Neural cell (in vitro differentiated cells): Measurements from ENCODE around the gene TMEM245. TPM values are rescaled to one million over a fixed set of nuclear protein-coding genes. Genes with fewer than 3 reads are reported as not detected.

ENCODE experiments used
- H2AFZ ChIP-seq: fragments of 200-600, 300-800 bp; sonication (generic), shearing (Covaris generic); 2 replicates; pipeline ENCODE4 v1.6.0; 2014; ENCODE audit warnings: low read depth, mild to moderate bottlenecking, antibody characterized with exemption, low read length, moderate library complexity
- H3F3A ChIP-seq: fragments of 200-600 bp; shearing (Covaris generic); 2 replicates; pipeline ENCODE4 v1.6.1; 2016; ENCODE audit warnings: mild to moderate bottlenecking, moderate library complexity, mixed read lengths, antibody characterized with exemption, low read length; ENCODE audit not compliant: insufficient read depth, poor library complexity, severe bottlenecking
- H3K27ac ChIP-seq: fragments of 200-600, 300-800 bp; sonication (generic), shearing (Covaris generic); 2 replicates; pipeline ENCODE4 v1.5.1; 2014; ENCODE audit warnings: mild to moderate bottlenecking, low read length, moderate library complexity
- H3K27me3 ChIP-seq: fragments of 300-800, 200-600 bp; sonication (generic), shearing (Covaris generic); 2 replicates; pipeline ENCODE4 v1.6.0; 2014; ENCODE audit warnings: mild to moderate bottlenecking, low read depth, low read length, moderate library complexity; ENCODE audit not compliant: insufficient read depth
- H3K36me3 ChIP-seq: fragments of 300-800, 200-600 bp; sonication (generic), shearing (Covaris generic); 2 replicates; pipeline ENCODE4 v1.5.1; 2014; ENCODE audit warnings: mild to moderate bottlenecking, antibody characterized with exemption, low read length, moderate library complexity; ENCODE audit not compliant: insufficient read depth
- H3K4me2 ChIP-seq: fragments of 300-800, 200-600 bp; sonication (generic), shearing (Covaris generic); 2 replicates; pipeline ENCODE4 v1.6.0; 2014; ENCODE audit warnings: mild to moderate bottlenecking, low read length
- H3K4me3 ChIP-seq: fragments of 300-800, 200-600 bp; sonication (generic), shearing (Covaris generic); 2 replicates; pipeline ENCODE4 v1.5.1; 2014; ENCODE audit warnings: mild to moderate bottlenecking, low read length, moderate library complexity
- H3K79me2 ChIP-seq: fragments of 200-600 bp; shearing (Covaris generic); replicated peaks from 2 replicates; pipeline ENCODE4 v1.6.0; 2014; ENCODE audit warnings: mild to moderate bottlenecking, low read length, moderate library complexity; ENCODE audit not compliant: insufficient read depth
- H3K9ac ChIP-seq: fragments of 300-800, 200-600 bp; sonication (generic), shearing (Covaris generic); 2 replicates; pipeline ENCODE4 v1.6.1; 2016; ENCODE audit warnings: mild to moderate bottlenecking, low read length, mixed read lengths
- H3K9me2 ChIP-seq: fragments of 200-600 bp; shearing (Covaris generic); 2 replicates; pipeline ENCODE4 v1.6.1; 2016; ENCODE audit warnings: mild to moderate bottlenecking, low read length, mixed read lengths; ENCODE audit not compliant: insufficient read depth
- H3K9me3 ChIP-seq: fragments of 200-600, 300-800 bp; sonication (generic), shearing (Covaris generic); 2 replicates; pipeline ENCODE4 v1.6.1; 2016; ENCODE audit warnings: mild to moderate bottlenecking, mixed run types, low read length, moderate library complexity, mixed read lengths
- H4K20me1 ChIP-seq: fragments of 200-600 bp; shearing (Covaris generic); 2 replicates; pipeline ENCODE4 v1.6.1; 2016; ENCODE audit warnings: mild to moderate bottlenecking, mixed run types; ENCODE audit not compliant: insufficient read depth
- EP300 ChIP-seq: fragments of 450-650 bp; conservative IDR thresholded peaks from 2 replicates; pipeline ENCODE4 v1.6.1; 2014; ENCODE audit warnings: antibody characterized with exemption, mild to moderate bottlenecking, moderate library complexity; ENCODE audit not compliant: poor library complexity, severe bottlenecking
- EZH2 ChIP-seq: fragments of 200-600, 300-800 bp; shearing (Covaris generic), sonication (generic); IDR thresholded peaks from 2 replicates; pipeline ENCODE4 v1.6.1; 2014; ENCODE audit warnings: antibody characterized with exemption, low read length, borderline replicate concordance, mild to moderate bottlenecking; ENCODE audit not compliant: insufficient read depth, poor library complexity, severe bottlenecking
- MXI1 ChIP-seq: fragments of 450-650 bp; conservative IDR thresholded peaks from 2 replicates; pipeline ENCODE4 v1.6.1; 2014; ENCODE audit warnings: antibody characterized with exemption, mild to moderate bottlenecking; ENCODE audit not compliant: poor library complexity, severe bottlenecking
- POLR2AphosphoS5 ChIP-seq: IDR thresholded peaks from 2 replicates; pipeline ENCODE4 v1.6.1; 2012
- RAD21 ChIP-seq: fragments of 450-650 bp; conservative IDR thresholded peaks from 2 replicates; pipeline ENCODE4 v1.6.1; 2014; ENCODE audit warnings: antibody characterized with exemption, mild to moderate bottlenecking, moderate library complexity
- REST ChIP-seq: IDR thresholded peaks from 2 replicates; pipeline ENCODE4 v1.6.1; 2012; ENCODE audit warnings: borderline replicate concordance
- SMC3 ChIP-seq: fragments of 450-650 bp; conservative IDR thresholded peaks from 2 replicates; pipeline ENCODE4 v1.6.1; 2014; ENCODE audit warnings: antibody characterized with exemption, mild to moderate bottlenecking, moderate library complexity; ENCODE audit not compliant: poor library complexity
- TAF1 ChIP-seq: IDR thresholded peaks from 2 replicates; pipeline ENCODE4 v1.6.1; 2012; ENCODE audit warnings: low read depth
- polyA plus RNA-seq: library from polyadenylated mRNA; depleted of rRNA; stranded (reverse); fragments of >200 nt; gene quantifications from 2 replicates; pipeline ENCODE4 v1.2.3, GENCODE V29; 2014
- TF ChIP-seq, protein P1 (sequence below): fragments of 450-650 bp; IDR thresholded peaks from 2 replicates; pipeline ENCODE4 v1.5.1; 2014; ENCODE audit warnings: antibody characterized with exemption, mild to moderate bottlenecking, moderate library complexity; ENCODE audit not compliant: poor library complexity, severe bottlenecking

Gene TMEM245
- polyA plus RNA-seq, 1 donor from 2014 or later, result 32.1 TPM

GRCh38 chr9:109138421-109138820 lies 18.7 kb upstream of the TMEM245 start:
- H3K4me2 ChIP-seq, result no peak overlapping the region
- H3K27ac ChIP-seq, result no peak overlapping the region
- H3K36me3 ChIP-seq, result no peaks in the 10 kb centered on the region
- H2AFZ ChIP-seq, result no peak overlapping the region
- H3K27me3 ChIP-seq, result no peaks in the 10 kb centered on the region
- H3K9ac ChIP-seq, result no peak overlapping the region
- TF ChIP-seq REST, result no peak
- no peak for TF ChIP-seq TAF1
- no peak for TF ChIP-seq EP300
- TF ChIP-seq RAD21, result no peak
- TF ChIP-seq POLR2AphosphoS5, result no peak
- no peak for TF ChIP-seq MXI1
- no peak for TF ChIP-seq EZH2
- TF ChIP-seq SMC3, result no peak
- TF ChIP-seq, protein P1, sequence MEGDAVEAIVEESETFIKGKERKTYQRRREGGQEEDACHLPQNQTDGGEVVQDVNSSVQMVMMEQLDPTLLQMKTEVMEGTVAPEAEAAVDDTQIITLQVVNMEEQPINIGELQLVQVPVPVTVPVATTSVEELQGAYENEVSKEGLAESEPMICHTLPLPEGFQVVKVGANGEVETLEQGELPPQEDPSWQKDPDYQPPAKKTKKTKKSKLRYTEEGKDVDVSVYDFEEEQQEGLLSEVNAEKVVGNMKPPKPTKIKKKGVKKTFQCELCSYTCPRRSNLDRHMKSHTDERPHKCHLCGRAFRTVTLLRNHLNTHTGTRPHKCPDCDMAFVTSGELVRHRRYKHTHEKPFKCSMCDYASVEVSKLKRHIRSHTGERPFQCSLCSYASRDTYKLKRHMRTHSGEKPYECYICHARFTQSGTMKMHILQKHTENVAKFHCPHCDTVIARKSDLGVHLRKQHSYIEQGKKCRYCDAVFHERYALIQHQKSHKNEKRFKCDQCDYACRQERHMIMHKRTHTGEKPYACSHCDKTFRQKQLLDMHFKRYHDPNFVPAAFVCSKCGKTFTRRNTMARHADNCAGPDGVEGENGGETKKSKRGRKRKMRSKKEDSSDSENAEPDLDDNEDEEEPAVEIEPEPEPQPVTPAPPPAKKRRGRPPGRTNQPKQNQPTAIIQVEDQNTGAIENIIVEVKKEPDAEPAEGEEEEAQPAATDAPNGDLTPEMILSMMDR, result no peak
- H3K9me2 ChIP-seq, result no peaks in the 10 kb centered on the region
- no peaks in the 10 kb centered on the region for H3K79me2 ChIP-seq
- H3K9me3 ChIP-seq, result no peaks in the 10 kb centered on the region
- H4K20me1 ChIP-seq, result no peaks in the 10 kb centered on the region
- no peaks in the 10 kb centered on the region for H3F3A ChIP-seq
- H3K4me3 ChIP-seq, result no peak overlapping the region

- Histone ChIP-seq H3K9ac (no peak overlapping the region), H2AFZ (no peak overlapping the region), H3K27me3 (no peaks in the 10 kb centered on the region), H3K79me2 (no peaks in the 10 kb centered on the region), H3K27ac (no peak overlapping the region), H3K9me3 (no peaks in the 10 kb centered on the region), H3K36me3 (no peaks in the 10 kb centered on the region), H3K4me3 (no peak overlapping the region), H3F3A (no peaks in the 10 kb centered on the region), H3K4me2 (no peak overlapping the region), H4K20me1 (no peaks in the 10 kb centered on the region), H3K9me2 (no peaks in the 10 kb centered on the region)
- TF ChIP-seq SMC3 (no peak), TAF1 (no peak), REST (no peak), RAD21 (no peak), EP300 (no peak), POLR2AphosphoS5 (no peak), EZH2 (no peak), MXI1 (no peak)
- TF ChIP-seq, protein P1, result no peak
Observed at GRCh38 chr9:109134167-109134578, 14.4 kb upstream of the TMEM245 start.
